ENCODE data around the gene ARHGAP32.

DNA sequence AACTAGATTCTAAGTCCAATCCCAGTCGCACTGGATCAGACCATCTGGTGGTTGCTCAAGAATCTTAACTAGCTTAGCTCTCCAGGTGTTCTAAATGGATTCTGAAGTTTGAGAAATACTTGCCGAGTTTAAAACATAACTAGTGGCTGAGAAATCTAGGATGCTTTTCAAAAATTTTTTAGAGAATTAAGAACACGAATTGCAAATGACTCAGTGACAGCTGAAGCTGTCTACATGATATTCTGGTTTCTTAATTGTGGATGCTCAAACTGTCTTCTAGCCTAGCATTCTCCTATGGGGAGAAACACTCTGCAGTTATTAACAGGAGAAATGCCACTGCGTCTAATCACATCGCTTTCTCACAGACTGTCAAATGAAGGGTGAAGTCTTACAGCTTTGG lies 229.2 kb downstream of the ARHGAP32 start:
- no peak for TF ChIP-seq EZH2phosphoT487 (IDR thresholded peaks at IDR 0.05; ENCODE audit: insufficient read depth, low read depth)
- no peak for TF ChIP-seq EZH2 (IDR thresholded peaks at IDR 0.05; ENCODE audit: insufficient read depth, poor library complexity, severe bottlenecking)
